ENCODE measurements around the gene JCAD. TPM values are rescaled to one million over a fixed set of nuclear protein-coding genes. Genes with fewer than 3 reads are reported as not detected.

Gene JCAD
- total RNA-seq, 2 donors from 2014 or later = 40.8 to 52.2 TPM

GRCh38 chr10:29976134-29976533 lies 83.3 kb downstream of the JCAD start:
- peaks cover 7% of the 10 kb centered on the region for H3K9me3 ChIP-seq (ENCODE audit: control insufficient read depth, low read length)
- Mint-ChIP-seq H3K36me3 (ENCODE audit: low read depth) (no peaks in the 10 kb centered on the region), H3K4me3 (no peak overlapping the region), H3K9me3 (no peaks in the 10 kb centered on the region), H3K27me3 (ENCODE audit: insufficient read depth) (no peaks in the 10 kb centered on the region), H3K4me1 (peaks cover 3% of the 10 kb centered on the region), H3K27ac (no peak overlapping the region)
- no peak for DNase-seq
- WGBS, 2 experiments (ENCODE audit: insufficient coverage in 1 of 2, insufficient read length in 1 of 2) = 88 to 100% methylated on average over 1 to 2 of the region's 2 CpGs
- no peak overlapping the region for H3K27ac ChIP-seq (ENCODE audit: low read depth, low read length)
- no peak overlapping the region for H3K9ac ChIP-seq (ENCODE audit: extremely low read depth, low read length, poor library complexity, severe bottlenecking)
- TF ChIP-seq CTCF (conservative IDR thresholded peaks at IDR 0.05) = no peak
- H3K27me3 ChIP-seq (ENCODE audit: control insufficient read depth, insufficient read depth, low read length, poor library complexity, severe bottlenecking) = no peaks in the 10 kb centered on the region
- no peaks in the 10 kb centered on the region for H3K4me1 ChIP-seq (ENCODE audit: control insufficient read depth, insufficient read depth, low read length)
- H3K4me3 ChIP-seq (ENCODE audit: low read length) = no peak overlapping the region
- no peaks in the 10 kb centered on the region for H3K36me3 ChIP-seq (ENCODE audit: control insufficient read depth, insufficient read depth, low read length)

GRCh38 chr10:29974773-29975172 lies 84.6 kb downstream of the JCAD start:
- Mint-ChIP-seq H3K36me3 (ENCODE audit: low read depth) (no peaks in the 10 kb centered on the region), H3K4me1 (peaks cover 3% of the 10 kb centered on the region), H3K4me3 (no peak overlapping the region), H3K27me3 (ENCODE audit: insufficient read depth) (no peaks in the 10 kb centered on the region), H3K27ac (no peak overlapping the region), H3K9me3 (no peaks in the 10 kb centered on the region)
- H3K36me3 ChIP-seq (ENCODE audit: control insufficient read depth, insufficient read depth, low read length) = no peaks in the 10 kb centered on the region
- H3K9ac ChIP-seq (ENCODE audit: extremely low read depth, low read length, poor library complexity, severe bottlenecking) = no peak overlapping the region
- peaks cover 7% of the 10 kb centered on the region for H3K9me3 ChIP-seq (ENCODE audit: control insufficient read depth, low read length)
- 86 to 89% methylated on average over 3 of the region's 3 CpGs for WGBS, 2 experiments (ENCODE audit: insufficient coverage in 1 of 2, insufficient read length in 1 of 2)
- DNase-seq = no peak
- no peaks in the 10 kb centered on the region for H3K27me3 ChIP-seq (ENCODE audit: control insufficient read depth, insufficient read depth, low read length, poor library complexity, severe bottlenecking)
- TF ChIP-seq CTCF (conservative IDR thresholded peaks at IDR 0.05) = no peak
- H3K4me3 ChIP-seq (ENCODE audit: low read length) = no peak overlapping the region
- no peaks in the 10 kb centered on the region for H3K4me1 ChIP-seq (ENCODE audit: control insufficient read depth, insufficient read depth, low read length)
- no peak overlapping the region for H3K27ac ChIP-seq (ENCODE audit: low read depth, low read length)

GRCh38 chr10:29973921-29974320 lies 85.5 kb downstream of the JCAD start:
- Histone ChIP-seq H3K27me3 (ENCODE audit: control insufficient read depth, insufficient read depth, low read length, poor library complexity, severe bottlenecking) (no peaks in the 10 kb centered on the region), H3K4me1 (ENCODE audit: control insufficient read depth, insufficient read depth, low read length) (no peaks in the 10 kb centered on the region), H3K36me3 (ENCODE audit: control insufficient read depth, insufficient read depth, low read length) (no peaks in the 10 kb centered on the region), H3K9ac (ENCODE audit: extremely low read depth, low read length, poor library complexity, severe bottlenecking) (no peak overlapping the region), H3K9me3 (ENCODE audit: control insufficient read depth, low read length) (peaks cover 7% of the 10 kb centered on the region), H3K27ac (ENCODE audit: low read depth, low read length) (no peak overlapping the region), H3K4me3 (ENCODE audit: low read length) (no peak overlapping the region)
- Mint-ChIP-seq H3K4me1 (peaks cover 3% of the 10 kb centered on the region), H3K9me3 (no peaks in the 10 kb centered on the region), H3K36me3 (ENCODE audit: low read depth) (no peaks in the 10 kb centered on the region), H3K27ac (no peak overlapping the region), H3K4me3 (no peak overlapping the region), H3K27me3 (ENCODE audit: insufficient read depth) (no peaks in the 10 kb centered on the region)
- 91 to 96% methylated on average over 5 of the region's 5 CpGs for WGBS, 2 experiments (ENCODE audit: insufficient coverage in 1 of 2, insufficient read length in 1 of 2)
- TF ChIP-seq CTCF (conservative IDR thresholded peaks at IDR 0.05) = no peak
- no peak for DNase-seq
